Stimulated activated naive CD4-positive, alpha-beta T cell (primary cell): ENCODE results near the gene ARPC4.

ENCODE experiments used
- DNase-seq, 6 experiments: peaks; one replicate each; lab custom pipeline; 2025; lab: John Stamatoyannopoulos, UW

ARPC4 gene

DNA sequence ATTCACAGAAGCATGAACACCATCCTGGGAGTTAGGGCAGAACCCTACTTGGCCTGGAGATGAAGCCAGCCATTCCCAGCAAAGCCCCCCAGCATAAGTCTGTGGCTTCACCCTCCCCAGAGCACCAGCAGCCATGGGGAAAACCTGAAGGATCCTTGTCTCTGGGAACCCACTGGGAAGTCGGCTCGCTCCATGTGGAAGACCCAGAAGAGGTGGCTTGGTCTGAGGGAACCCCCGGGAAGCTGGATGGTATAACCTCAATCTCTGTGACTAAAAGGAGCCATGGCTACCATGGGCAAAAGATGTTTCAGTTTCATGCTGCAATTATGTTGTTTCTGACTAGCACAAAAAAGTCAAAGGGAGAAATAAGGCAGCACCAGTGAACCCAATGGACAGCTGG lies 62.7 kb downstream of the ARPC4 start:
- no peak for DNase-seq
